Stimulated activated CD4-positive, alpha-beta T cell treated with anti-CD3 and anti-CD28 coated beads, Interleukin-4, amount 100 ng/mL, for 4 hours (primary cell): ENCODE results near the gene ESPNL.
"Not testable (repeated sequence)": the region's sequence is repeated elsewhere in the genome, so short reads cannot be mapped to it uniquely, and the experiment has no call there.

Source experiments
- DNase-seq, 2 experiments: peaks; one replicate each; pipeline ENCODE4 v3.0.0-alpha.2; 2020

Gene ESPNL, protein sequence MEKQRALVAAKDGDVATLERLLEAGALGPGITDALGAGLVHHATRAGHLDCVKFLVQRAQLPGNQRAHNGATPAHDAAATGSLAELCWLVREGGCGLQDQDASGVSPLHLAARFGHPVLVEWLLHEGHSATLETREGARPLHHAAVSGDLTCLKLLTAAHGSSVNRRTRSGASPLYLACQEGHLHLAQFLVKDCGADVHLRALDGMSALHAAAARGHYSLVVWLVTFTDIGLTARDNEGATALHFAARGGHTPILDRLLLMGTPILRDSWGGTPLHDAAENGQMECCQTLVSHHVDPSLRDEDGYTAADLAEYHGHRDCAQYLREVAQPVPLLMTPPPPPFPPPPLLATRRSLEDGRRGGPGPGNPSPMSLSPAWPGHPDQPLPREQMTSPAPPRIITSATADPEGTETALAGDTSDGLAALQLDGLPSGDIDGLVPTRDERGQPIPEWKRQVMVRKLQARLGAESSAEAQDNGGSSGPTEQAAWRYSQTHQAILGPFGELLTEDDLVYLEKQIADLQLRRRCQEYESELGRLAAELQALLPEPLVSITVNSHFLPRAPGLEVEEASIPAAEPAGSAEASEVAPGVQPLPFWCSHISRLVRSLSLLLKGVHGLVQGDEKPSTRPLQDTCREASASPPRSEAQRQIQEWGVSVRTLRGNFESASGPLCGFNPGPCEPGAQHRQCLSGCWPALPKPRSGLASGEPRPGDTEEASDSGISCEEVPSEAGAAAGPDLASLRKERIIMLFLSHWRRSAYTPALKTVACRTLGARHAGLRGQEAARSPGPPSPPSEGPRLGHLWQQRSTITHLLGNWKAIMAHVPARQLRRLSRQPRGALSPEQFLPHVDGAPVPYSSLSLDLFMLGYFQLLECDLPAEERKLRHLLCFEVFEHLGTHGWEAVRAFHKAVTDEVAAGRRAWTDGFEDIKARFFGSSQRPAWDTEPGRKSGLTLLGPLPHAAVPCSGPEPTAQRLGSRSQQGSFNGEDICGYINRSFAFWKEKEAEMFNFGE

GRCh38 chr2:238100049-238100820 lies at the start of gene ESPNL:
Gene ESPNL, plus strand, starts transcription at chr2:238100340. Its CDS starts 80 bp downstream, at chr2:238100420.
- no peak for DNase-seq

DNA sequence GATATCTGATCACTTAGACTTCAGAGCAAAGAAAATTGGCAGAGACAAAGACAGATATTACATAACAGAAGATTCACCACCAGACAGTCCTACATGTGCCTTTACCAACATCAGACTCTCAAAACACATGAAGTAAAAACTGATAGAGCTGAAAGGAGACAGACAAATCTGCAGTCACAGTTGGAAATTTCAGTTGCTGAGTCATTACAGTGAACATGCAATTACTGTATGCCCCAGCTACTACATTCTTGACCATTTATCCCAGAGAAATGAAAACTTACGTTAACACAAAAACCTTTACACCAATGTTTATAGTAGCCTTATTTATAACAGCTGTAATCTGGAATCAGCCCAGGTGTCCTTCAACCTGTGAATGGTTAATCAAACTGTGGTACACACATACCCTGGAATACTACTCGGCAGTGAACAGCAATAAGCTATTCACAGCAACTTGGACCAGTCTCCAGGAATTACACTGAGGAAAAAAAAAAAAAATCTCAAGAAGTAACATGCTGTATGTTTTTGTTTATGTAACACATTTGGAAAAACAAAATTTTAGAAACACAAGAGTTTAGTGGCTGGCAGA lies 46.9 kb upstream of the ESPNL start:
- no peak for DNase-seq

DNA sequence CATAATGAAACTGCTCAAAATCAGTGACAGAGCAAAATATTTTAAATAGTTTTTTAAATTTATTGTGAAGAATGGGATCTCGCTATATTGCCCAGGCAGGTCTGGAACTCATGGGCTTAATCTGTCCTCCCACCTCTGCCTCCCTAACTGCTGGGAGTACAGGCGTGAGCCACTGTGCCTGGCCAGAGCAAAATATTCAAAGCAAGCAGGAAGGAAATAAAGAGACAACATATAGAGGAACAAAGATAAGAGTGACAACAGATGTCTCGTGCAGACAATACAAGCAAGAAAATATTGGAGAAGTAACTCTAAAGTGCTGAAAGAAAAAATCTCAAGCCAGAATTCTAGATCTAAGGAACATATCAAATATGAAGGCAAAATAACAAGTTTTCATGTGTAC lies 44.3 kb upstream of the ESPNL start:
- DNase-seq: no peak

DNA sequence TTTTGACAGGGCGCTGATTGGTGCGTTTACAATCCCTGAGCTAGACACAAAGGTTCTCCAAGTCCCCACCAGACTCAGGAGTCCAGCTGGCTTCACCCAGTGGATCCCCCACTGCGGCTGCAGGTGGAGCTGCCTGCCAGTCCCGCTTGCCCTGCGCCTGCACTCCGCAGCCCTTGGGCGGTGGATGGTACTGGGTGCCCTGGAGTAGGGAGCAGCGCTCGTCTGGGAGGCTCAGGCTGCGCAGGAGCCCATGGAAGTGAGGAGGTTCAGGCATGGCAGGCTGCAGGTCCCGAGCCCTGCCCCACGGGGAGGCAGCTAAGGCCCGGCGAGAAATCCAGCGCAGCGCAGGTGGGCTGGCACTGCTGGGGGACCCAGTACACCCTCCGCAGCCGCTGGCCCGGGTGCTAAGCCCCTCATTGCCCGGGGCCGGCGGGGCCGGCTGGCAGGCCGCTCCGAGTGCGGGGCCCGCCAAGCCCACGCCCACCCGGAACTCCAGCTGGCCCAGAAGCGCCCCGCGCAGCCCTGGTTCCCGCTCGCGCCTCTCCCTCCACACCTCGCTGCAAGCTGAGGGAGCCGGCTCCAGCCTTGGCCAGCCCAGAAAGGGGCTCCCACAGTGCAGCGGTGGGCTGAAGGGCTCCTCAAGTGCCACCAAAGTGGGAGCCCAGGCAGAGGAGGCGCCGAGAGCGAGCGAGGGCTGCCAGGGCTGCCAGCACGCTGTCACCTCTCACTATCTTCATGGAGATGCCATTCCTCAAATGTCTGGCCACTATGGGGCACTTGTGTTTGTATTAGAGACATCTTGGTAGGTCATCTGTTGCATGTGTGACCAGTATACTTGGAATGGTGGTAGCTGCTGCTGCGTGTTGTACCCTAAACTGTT lies 42.2 kb upstream of the ESPNL start:
- not testable (repeated sequence) for DNase-seq

GRCh38 chr2:238059505-238059904 lies 40.6 kb upstream of the ESPNL start:
- no peak for DNase-seq

GRCh38 chr2:238060096-238060541 lies 40.0 kb upstream of the ESPNL start:
- no peak for DNase-seq

- peak; percentile 95 to 96 for DNase-seq
These were observed 39.4 kb upstream of the ESPNL start, which contains the start of gene SCLY for GRCh38 chr2:238060542-238061314. Gene SCLY, plus strand, starts transcription at chr2:238061001. Its CDS starts 54 bp downstream, at chr2:238061055.

DNA sequence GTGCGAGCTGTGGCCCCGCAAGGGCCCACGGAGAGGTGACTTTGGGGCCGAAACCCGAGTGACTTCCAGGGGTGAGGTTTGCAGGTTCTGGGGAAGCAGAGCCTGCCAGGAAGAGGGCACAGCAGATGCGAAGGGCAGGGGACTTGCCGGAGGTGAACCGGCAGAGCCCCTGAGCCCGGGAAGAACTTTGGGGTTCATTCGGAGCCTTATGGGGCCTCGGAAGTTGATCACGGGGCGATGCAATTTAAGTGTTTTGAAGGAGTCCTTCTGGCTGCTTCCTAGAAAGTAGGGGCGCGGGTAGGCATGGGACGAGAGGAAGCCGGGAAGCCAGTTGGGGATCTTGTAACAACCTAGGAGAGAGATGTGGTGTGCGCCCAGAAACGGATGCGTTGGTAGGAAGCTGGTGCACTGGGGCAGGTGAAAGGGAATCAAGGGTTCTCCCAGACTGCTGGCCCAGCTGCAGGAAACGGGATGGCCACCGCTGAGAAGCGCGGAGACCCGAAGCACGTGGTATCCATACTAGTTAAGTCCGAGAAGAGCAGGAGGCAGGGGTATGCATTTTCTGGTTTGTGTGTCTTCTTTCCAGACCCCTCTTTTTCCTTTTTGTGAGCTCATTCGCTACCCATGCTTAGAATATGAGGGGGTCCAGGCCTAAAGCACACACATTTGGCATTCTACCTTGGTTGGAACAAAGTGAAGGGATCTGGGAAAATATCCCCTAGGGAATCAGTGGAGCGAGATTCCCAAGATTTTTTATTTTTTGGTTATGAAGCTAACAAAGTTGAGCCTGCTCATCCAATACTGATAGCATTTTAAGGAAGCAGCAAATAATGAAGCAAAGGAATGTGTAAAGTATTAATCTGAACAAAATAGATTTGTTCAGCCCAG lies 38.6 kb upstream of the ESPNL start:
- DNase-seq: peak in 1 of 2 experiments; percentile 20

DNA sequence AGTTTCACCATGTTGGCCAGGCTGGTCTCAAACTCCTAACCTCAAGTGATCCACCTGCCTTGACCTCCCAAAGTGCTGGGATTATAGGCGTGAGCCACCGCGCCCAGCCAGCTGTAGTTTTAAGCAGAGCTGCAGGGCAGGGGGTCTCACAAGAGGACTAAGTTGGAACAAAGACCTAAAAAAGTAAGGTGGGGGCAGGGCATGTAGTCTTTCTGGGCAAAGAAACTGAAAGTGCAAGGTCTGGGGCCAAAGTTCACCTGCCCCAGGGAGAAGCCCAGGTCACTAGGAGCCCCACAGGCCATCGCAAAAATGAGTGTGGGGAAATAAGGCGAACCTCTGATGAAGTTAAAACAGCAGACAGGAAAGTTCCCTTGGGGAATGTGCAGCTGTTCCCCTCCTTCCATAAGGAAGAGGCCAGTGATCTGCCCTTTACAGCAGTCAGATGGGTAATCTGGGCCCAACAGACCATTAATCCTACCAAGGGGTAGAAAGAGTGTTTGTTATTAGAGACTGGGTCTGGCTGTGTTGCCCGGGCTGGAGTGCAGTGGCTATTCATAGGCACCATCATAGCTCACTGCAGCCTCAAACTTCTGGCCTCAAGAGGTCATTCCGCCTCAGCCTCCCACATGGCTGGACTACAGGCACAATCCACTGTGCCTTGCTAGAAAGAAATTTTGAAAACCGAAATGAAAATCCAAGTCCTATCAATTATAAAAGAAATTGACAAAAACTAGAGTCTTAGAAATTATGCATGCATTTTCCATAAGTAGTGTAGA lies 36.5 kb upstream of the ESPNL start:
- no peak for DNase-seq

DNA sequence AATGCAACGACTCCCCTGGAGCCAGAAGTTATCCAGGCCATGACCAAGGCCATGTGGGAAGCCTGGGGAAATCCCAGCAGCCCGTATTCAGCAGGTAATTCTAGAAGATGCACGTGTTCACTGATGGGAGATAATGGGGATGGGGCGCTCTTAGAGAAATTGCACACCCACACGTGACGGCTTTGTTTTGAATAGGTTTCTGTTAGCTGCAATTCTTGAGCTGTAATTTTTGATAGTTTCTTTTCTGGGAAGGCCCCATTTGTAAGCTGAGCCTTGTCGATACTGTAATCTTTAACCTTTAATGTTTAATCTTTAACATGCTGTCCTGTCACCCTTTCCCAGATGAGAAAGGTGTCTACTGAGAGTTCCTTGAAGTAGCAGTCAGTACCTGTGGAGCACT lies 35.8 kb upstream of the ESPNL start:
- DNase-seq: no peak

DNA sequence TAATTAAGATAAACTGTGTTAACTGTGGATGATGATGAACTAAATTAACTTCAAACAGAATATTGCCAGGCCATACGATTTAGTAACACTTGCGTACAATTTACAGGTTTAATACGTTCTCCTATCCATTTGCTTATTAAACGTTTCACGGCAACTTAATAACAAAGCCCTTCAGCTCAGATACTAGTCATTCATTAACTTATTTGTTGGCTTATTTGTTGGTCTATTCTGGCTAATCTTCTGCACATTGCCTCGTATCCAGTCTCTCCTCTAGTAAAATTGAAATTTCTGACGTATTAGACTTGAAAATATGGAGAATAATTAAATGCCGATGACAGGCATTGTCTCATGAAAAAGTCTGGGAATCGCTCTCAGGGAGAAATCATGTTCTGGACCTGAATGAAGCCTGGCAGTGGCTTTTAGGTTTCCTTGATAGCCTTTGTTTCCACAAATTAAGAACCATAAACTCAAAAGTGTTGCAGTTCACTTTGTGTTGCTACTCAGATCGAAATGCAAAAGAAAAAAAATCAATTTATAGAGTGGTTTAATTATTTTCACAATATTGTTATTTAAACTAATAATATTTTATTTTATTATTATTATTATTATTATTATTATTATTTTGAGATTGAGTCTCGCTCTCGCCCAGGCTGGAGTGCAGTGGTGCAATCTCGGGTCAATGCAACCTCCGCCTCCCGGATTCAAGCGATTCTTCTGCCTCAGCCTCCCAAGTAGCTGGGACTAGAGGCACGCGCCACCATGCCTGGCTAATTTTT lies 34.9 kb upstream of the ESPNL start:
- no peak for DNase-seq

DNA sequence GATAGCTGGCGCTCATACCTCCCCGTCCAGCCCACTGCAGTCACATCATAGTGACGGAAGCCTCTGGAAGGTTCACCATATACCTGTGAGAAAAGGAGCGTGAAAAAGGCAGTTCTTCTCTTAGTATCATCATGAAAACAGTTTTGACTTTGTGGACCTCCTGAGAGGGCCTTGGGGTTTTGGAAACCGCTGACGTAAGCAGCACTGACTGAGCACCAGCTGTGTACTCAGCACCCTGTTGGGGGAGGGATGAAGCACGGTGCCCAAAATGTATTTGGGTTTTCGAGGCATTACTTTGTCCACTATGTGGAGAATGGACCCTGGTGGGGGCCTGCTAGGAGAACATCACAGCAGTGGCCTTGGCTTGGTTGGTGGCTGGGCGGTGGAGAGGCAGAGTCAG lies 33.9 kb upstream of the ESPNL start:
- DNase-seq: no peak

DNA sequence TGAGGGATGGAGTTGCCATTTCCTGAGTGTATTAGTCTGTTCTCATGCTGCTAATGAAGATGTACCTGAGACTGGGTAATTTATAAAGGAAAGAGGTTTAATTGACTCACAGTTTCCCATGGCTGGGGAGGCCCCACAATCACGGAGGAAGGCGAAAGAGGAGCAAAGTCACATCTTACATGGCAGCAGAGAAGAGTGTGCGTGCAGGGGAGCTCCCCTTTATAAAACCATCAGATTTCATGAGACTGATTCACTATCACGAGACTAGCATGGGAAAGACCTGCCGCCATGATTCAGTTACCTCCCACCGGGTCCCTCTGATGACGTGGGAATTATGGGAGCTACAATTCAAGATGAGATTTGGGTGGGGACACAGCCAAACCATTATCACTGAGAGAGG lies 33.4 kb upstream of the ESPNL start:
- DNase-seq: peak in 1 of 2 experiments; percentile 12

DNA sequence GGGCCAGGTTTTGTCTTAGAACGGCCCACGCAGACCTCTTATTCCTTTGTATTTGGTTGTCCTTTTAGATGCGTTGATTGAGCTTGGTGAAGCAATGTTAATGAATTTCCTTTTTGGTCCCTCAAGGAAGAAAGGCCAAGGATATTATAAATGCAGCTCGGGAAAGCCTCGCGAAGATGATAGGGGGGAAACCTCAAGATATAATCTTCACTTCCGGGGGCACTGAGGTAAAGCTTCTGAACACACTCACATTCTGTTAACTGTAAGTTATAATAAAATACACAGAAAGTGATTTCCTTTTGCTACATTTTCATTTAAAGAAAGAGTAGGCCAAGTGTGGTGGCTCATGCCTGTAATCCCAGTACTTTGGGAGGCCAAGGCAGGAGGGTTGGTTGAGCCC lies 32.2 kb upstream of the ESPNL start:
- no peak for DNase-seq

GRCh38 chr2:238069021-238069709 lies 31.0 kb upstream of the ESPNL start:
- no peak for DNase-seq

DNA sequence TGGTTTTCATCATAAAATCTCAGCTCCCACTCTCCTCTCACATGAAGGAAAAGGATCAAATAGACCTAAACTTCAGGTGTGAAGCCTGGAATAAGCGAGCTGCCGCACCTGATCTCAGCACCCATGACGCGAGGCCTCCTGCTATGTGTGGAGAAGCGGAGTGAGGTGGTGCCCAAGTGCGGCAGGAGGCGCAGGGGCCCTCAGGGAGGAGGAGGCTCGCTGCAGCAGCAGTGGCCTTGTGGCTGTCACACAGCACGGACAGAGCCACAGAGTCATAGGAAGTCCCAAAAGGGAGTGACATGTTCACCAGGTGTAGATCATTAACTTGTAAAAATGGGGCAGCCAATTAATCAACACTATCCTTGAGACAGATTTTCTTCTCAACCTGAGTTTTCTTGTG lies 30.3 kb upstream of the ESPNL start:
- no peak for DNase-seq

- DNase-seq: no peak
These were observed 24.7 kb upstream of the ESPNL start for GRCh38 chr2:238075397-238075796.
